ENCODE results near the gene XPO4. TPM values are rescaled to one million over a fixed set of nuclear protein-coding genes. Genes with fewer than 3 reads are reported as not detected.
"Not testable (repeated sequence)": the region's sequence is repeated elsewhere in the genome, so short reads cannot be mapped to it uniquely, and the experiment has no call there.

The XPO4 gene
- total RNA-seq, 4 donors from 2014 or later = 4.9 to 35.4 (median 13.3) TPM

- Histone ChIP-seq H3K4me1 (no peaks in the 10 kb centered on the region), H3K36me3 (no peaks in the 10 kb centered on the region), H3K27me3 (no peaks in the 10 kb centered on the region), H3K4me3 (no peak overlapping the region), H3K27ac (no peak overlapping the region), H3K9me3 (no peaks in the 10 kb centered on the region)
- no peak for DNase-seq
- intact Hi-C loops (cut with DNase I; ENCODE audit: low total_unique reads) = no loop called here
- TF ChIP-seq POLR2A (IDR thresholded peaks at IDR 0.05) (no peak), CTCF (IDR thresholded peaks at IDR 0.05) (no peak)
Measured at GRCh38 chr13:20923272-20923671, 20.7 kb upstream of the XPO4 start.

GRCh38 chr13:20921572-20921971 is 19.0 kb upstream of the XPO4 start:
- Histone ChIP-seq H3K27me3 (no peaks in the 10 kb centered on the region), H3K27ac (no peak overlapping the region), H3K4me1 (no peaks in the 10 kb centered on the region), H3K4me3 (no peak overlapping the region), H3K36me3 (no peaks in the 10 kb centered on the region), H3K9me3 (no peaks in the 10 kb centered on the region)
- TF ChIP-seq CTCF (IDR thresholded peaks at IDR 0.05) (no peak), POLR2A (IDR thresholded peaks at IDR 0.05) (no peak)
- intact Hi-C loops (cut with DNase I; ENCODE audit: low total_unique reads) = no loop called here
- no peak for DNase-seq

GRCh38 chr13:20915676-20916075 is 13.1 kb upstream of the XPO4 start:
- H3K9me3 ChIP-seq; intact Hi-C loops (cut with DNase I; ENCODE audit: low total_unique reads); H3K27me3 ChIP-seq; DNase-seq; H3K4me1 ChIP-seq; H3K4me3 ChIP-seq; H3K27ac ChIP-seq; H3K36me3 ChIP-seq: not testable (repeated sequence)

- Histone ChIP-seq H3K9me3 (no peaks in the 10 kb centered on the region), H3K27ac (no peak overlapping the region), H3K36me3 (no peaks in the 10 kb centered on the region), H3K4me3 (no peak overlapping the region), H3K27me3 (no peaks in the 10 kb centered on the region), H3K4me1 (no peaks in the 10 kb centered on the region)
- DNase-seq = no peak
- intact Hi-C loops (cut with DNase I; ENCODE audit: low total_unique reads) = no loop called here
- TF ChIP-seq CTCF (IDR thresholded peaks at IDR 0.05) (no peak), POLR2A (IDR thresholded peaks at IDR 0.05) (no peak)
Measured at GRCh38 chr13:20911037-20911436, 8.5 kb upstream of the XPO4 start.

- H3K4me1 ChIP-seq = no peaks in the 10 kb centered on the region
- intact Hi-C loops (cut with DNase I; ENCODE audit: low total_unique reads) = no loop called here
- DNase-seq = no peak
Measured at GRCh38 chr13:20908714-20909497, 6.4 kb upstream of the XPO4 start.

More at GRCh38 chr13:20908714-20909497, 6.4 kb upstream of the XPO4 start:
- H3K4me3 ChIP-seq = no peak overlapping the region
- no peak overlapping the region for H3K27ac ChIP-seq
- no peaks in the 10 kb centered on the region for H3K27me3 ChIP-seq
- TF ChIP-seq CTCF (IDR thresholded peaks at IDR 0.05) = no peak
- no peaks in the 10 kb centered on the region for H3K36me3 ChIP-seq
- no peaks in the 10 kb centered on the region for H3K9me3 ChIP-seq
